Osteocyte (in vitro differentiated cells): ENCODE data around the gene CYREN. TPM values are rescaled to one million over a fixed set of nuclear protein-coding genes. Genes with fewer than 3 reads are reported as not detected.

Experiments used
- DNase-seq: peaks from one replicate; pipeline ENCODE4 v3.0.0; 2021; ENCODE audit warnings: mixed read lengths; ENCODE audit not compliant: unreplicated experiment; ENCODE audit errors: extremely low spot score
- H3K27ac Mint-ChIP-seq: one replicate; pipeline ENCODE4 v1.8.0; 2021; ENCODE audit warnings: mild to moderate bottlenecking, mixed read lengths; ENCODE audit not compliant: unreplicated experiment
- H3K27me3 Mint-ChIP-seq: one replicate; pipeline ENCODE4 v1.8.0; 2021; ENCODE audit warnings: mixed read lengths; ENCODE audit not compliant: unreplicated experiment
- H3K36me3 Mint-ChIP-seq: one replicate; pipeline ENCODE4 v1.8.0; 2021; ENCODE audit warnings: mixed read lengths; ENCODE audit not compliant: unreplicated experiment
- H3K4me1 Mint-ChIP-seq: one replicate; pipeline ENCODE4 v1.8.0; 2021; ENCODE audit warnings: mixed read lengths; ENCODE audit not compliant: unreplicated experiment
- H3K4me3 Mint-ChIP-seq: one replicate; pipeline ENCODE4 v1.8.0; 2021; ENCODE audit warnings: mild to moderate bottlenecking, moderate library complexity, mixed read lengths; ENCODE audit not compliant: unreplicated experiment
- H3K9me3 Mint-ChIP-seq: one replicate; pipeline ENCODE4 v1.8.0; 2021; ENCODE audit warnings: mixed read lengths; ENCODE audit not compliant: unreplicated experiment
- CTCF ChIP-seq: fragments of 200-600 bp; sonication (generic); IDR thresholded peaks from 2 replicates; pipeline ENCODE4 v1.5.0; 2021; ENCODE audit warnings: antibody characterized with exemption, mild to moderate bottlenecking, moderate library complexity
- total RNA-seq: library from RNA; stranded (reverse); gene quantifications from 2 replicates; pipeline ENCODE4 v1.2.1, GENCODE V29; 2021

CYREN gene
- total RNA-seq, 1 donor from 2014 or later = 38.6 TPM

GRCh38 chr7:135158141-135158655 lies 12.3 kb downstream of the CYREN start:
- Mint-ChIP-seq H3K36me3 (peaks cover 10% of the 10 kb centered on the region), H3K9me3 (peaks cover 47% of the 10 kb centered on the region), H3K27ac (no peak overlapping the region), H3K4me3 (no peak overlapping the region), H3K4me1 (peaks cover 27% of the 10 kb centered on the region), H3K27me3 (peaks cover 11% of the 10 kb centered on the region)
- TF ChIP-seq CTCF = no peak
- no peak for DNase-seq

- Mint-ChIP-seq H3K36me3 (peaks cover 8% of the 10 kb centered on the region), H3K27me3 (peaks cover 11% of the 10 kb centered on the region), H3K4me3 (no peak overlapping the region), H3K9me3 (peaks cover 42% of the 10 kb centered on the region), H3K27ac (no peak overlapping the region), H3K4me1 (peaks cover 21% of the 10 kb centered on the region)
- DNase-seq = no peak
- no peak for TF ChIP-seq CTCF
Observed at GRCh38 chr7:135156290-135156689, 14.2 kb downstream of the CYREN start.

- no peak for TF ChIP-seq CTCF
- Mint-ChIP-seq H3K36me3 (peaks cover 8% of the 10 kb centered on the region), H3K4me3 (no peak overlapping the region), H3K9me3 (peaks cover 42% of the 10 kb centered on the region), H3K27ac (no peak overlapping the region), H3K27me3 (peaks cover 11% of the 10 kb centered on the region), H3K4me1 (peaks cover 6% of the 10 kb centered on the region)
- DNase-seq = no peak
Observed at GRCh38 chr7:135154734-135155133, 15.8 kb downstream of the CYREN start.

DNA sequence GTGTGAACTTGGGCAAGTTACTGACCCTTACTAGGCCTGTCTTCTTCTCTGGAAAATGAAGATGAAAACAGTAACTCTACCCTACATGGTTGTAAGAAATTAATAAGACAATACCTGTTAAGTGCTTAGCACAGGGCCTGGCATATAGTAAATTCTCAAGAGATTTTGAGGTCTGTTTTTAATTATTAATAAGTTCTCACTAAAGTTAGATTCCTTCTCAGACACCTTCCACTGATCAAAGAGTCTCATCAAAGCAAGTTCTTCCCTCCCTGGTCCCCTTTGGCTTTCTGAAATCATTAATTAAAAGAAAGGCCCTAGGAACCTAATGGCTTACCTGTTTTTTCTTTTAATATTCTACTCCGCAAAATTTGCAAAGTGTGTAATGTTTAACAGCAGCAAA lies 18.1 kb downstream of the CYREN start:
- no peak for TF ChIP-seq CTCF
- Mint-ChIP-seq H3K27ac (no peak overlapping the region), H3K4me3 (no peak overlapping the region), H3K36me3 (peaks cover 8% of the 10 kb centered on the region), H3K4me1 (peaks cover 5% of the 10 kb centered on the region), H3K9me3 (peaks cover 42% of the 10 kb centered on the region), H3K27me3 (peaks cover 11% of the 10 kb centered on the region)
- DNase-seq = no peak

DNA sequence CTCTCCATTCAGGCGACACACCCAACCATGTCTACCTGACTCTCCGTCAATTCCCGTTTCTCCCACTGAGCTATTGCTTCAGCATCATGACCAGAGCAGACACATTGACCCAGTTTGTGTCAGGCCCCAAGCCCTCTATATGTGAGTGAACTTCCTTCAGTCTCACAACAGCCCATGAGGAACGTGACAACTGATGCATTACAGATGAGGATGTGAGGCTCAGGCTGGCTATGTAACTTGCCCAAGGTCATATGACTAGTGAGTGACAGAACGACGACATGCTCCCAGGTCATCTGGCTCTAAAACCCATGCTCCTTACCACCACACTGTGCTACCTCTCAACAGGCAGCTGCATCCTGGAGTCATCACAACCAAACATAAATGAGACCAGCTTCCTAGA lies 19.0 kb downstream of the CYREN start:
- Mint-ChIP-seq H3K9me3 (peaks cover 36% of the 10 kb centered on the region), H3K27ac (no peak overlapping the region), H3K36me3 (peaks cover 5% of the 10 kb centered on the region), H3K4me3 (no peak overlapping the region), H3K27me3 (peaks cover 11% of the 10 kb centered on the region), H3K4me1 (peaks cover 5% of the 10 kb centered on the region)
- no peak for DNase-seq
- no peak for TF ChIP-seq CTCF
